ENCODE measurements around the gene GALNT15.

Gene GALNT15

GRCh38 chr3:16231983-16232382, 57.5 kb downstream of the GALNT15 start:
- DNase-seq (ENCODE audit: low read depth): no peak
- H3K4me3 ChIP-seq (ENCODE audit: low read depth, low read length): no peak overlapping the region
- TF ChIP-seq CTCF (IDR thresholded peaks at IDR 0.05; ENCODE audit: low read depth, low read length, missing control alignments): no peak

DNA sequence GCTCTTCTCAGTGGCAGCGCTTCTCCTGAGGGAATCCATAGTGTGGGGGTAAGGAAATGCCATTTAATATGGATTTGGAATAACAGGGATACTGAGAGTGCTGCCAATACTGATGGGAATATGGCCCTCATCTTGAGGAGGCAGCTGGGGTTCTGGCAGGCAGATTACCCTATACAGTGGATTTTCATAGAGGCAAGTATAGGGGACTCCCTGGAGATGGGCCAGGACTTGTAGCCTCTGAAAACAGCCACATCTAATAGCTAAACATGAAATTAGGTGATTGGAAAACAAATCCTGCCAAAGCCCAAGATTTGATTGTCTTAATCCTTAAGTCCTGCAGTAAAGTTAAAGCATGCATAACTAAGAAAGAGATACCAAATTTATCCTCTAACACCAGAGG, 59.3 kb downstream of the GALNT15 start:
- no peak overlapping the region for H3K4me3 ChIP-seq (ENCODE audit: low read depth, low read length)
- DNase-seq (ENCODE audit: low read depth): no peak
- no peak for TF ChIP-seq CTCF (IDR thresholded peaks at IDR 0.05; ENCODE audit: low read depth, low read length, missing control alignments)

GRCh38 chr3:16234281-16234680, 59.8 kb downstream of the GALNT15 start:
- TF ChIP-seq CTCF (IDR thresholded peaks at IDR 0.05; ENCODE audit: low read depth, low read length, missing control alignments): no peak
- H3K4me3 ChIP-seq (ENCODE audit: low read depth, low read length): no peak overlapping the region
- no peak for DNase-seq (ENCODE audit: low read depth)

DNA sequence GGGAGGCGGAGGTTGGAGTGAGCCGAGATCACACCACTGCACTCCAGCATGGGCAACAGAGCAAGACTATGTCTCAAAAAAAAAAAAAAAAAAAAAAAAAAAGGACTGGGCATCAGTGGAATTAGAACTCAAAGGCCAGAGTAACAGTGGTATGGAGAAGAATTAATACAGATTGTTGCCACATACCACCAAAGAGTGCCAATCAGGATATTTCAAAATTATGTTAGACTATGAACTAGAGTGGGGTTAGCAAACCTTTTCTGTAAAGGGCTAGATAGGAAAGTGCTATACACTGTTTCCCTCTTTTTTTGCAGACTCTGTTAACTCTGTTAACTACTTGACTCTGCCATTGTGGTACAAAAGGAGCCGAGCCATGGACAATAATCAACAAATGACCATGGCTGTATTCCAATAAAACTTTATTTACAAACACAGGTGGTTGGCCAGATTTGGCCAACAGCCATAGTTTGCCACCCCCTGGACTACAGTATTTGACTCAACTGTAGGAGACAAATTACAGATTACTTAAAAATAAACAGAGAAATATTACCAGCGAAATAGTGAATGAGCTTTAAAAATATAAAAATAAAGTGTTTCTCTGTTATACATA, 61.7 kb downstream of the GALNT15 start:
- no peak overlapping the region for H3K4me3 ChIP-seq (ENCODE audit: low read depth, low read length)
- no peak for DNase-seq (ENCODE audit: low read depth)
- no peak for TF ChIP-seq CTCF (IDR thresholded peaks at IDR 0.05; ENCODE audit: low read depth, low read length, missing control alignments)

DNA sequence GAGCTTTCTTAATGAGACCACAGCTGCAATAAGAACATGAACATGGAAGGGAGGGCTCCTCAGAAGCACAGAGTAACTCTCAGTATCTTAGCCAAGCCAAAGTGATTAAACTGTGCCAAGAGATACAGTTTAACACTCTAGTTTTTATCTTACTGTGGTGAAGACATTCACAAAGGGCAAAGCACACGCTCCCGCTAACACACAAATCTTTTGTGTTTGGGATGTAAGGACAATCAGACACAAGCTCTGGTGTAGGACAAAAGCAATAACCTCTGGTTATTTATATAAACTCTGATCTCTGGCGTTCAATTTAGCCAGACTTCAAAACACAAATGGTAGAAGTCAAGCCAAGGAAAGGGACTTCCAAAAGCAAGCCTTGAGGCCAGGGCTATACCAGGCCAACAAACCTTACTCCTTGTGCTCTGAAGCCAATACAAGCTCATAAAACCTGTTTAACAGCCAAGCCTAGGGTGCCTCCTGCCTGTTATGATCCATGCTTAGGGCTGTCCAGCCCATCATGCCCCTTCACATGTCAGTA, 62.4 kb downstream of the GALNT15 start:
- no peak for DNase-seq (ENCODE audit: low read depth)
- H3K4me3 ChIP-seq (ENCODE audit: low read depth, low read length): no peak overlapping the region
- TF ChIP-seq CTCF (IDR thresholded peaks at IDR 0.05; ENCODE audit: low read depth, low read length, missing control alignments): no peak

DNA sequence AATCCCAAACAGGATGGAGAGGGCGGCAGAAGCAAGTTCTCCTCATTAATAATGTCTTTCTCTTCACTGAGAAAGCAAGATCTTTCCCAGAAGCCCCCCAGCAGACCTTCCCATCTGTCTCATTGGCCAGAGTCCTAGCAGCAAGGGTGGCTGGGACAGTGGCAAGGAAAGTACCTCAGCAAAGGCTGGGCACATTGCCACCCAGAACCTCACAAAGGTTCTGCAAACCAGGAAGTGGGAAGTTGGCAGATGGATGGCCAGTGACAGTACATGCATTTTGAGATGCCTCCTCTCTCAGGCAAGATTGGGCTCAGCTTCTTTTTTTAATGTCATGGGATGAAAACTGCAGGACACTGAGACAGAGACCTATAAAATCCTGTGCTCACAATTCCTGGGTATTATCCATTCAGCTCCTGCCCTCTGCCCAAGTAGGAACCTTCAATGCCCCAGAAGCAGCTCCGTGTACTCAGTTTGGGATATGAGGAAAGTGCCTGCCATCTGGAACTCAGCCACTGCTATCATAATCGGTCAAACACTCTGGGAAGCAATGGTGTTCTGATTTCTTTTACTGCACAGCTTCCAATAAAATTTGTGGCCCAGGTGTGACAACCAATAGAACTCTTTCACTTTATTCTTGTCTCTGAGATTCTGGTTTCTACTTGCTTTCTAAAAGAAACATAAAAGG, 64.7 kb downstream of the GALNT15 start:
- DNase-seq (ENCODE audit: low read depth): no peak

More for the DNA sequence above, 64.7 kb downstream of the GALNT15 start:
- TF ChIP-seq CTCF (IDR thresholded peaks at IDR 0.05; ENCODE audit: low read depth, low read length, missing control alignments): no peak
- H3K4me3 ChIP-seq (ENCODE audit: low read depth, low read length): no peak overlapping the region

Measured in GM12864 (cell line).